ENCODE data around the gene SLITRK1.

DNA sequence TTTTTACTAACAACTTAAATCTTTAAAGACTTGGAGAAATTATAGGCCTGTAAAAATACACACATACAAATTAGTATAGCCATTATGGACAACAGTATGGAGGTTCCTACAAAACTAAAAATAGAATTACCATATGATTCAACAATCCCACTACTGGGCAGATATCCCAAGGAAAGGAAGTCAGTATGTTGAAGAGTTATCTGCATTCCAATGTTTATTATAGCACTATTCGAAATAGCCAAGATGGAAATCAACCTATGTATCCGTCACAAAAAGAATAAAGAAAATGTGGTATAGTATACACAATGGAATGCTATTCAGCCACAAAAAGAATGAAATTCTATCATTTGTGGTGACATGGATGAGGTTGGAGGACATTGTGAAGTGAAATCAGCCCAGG lies 37.2 kb downstream of the SLITRK1 start:
- no peak for TF ChIP-seq EZH2 (IDR thresholded peaks at IDR 0.05)
- TF ChIP-seq, protein P1, sequence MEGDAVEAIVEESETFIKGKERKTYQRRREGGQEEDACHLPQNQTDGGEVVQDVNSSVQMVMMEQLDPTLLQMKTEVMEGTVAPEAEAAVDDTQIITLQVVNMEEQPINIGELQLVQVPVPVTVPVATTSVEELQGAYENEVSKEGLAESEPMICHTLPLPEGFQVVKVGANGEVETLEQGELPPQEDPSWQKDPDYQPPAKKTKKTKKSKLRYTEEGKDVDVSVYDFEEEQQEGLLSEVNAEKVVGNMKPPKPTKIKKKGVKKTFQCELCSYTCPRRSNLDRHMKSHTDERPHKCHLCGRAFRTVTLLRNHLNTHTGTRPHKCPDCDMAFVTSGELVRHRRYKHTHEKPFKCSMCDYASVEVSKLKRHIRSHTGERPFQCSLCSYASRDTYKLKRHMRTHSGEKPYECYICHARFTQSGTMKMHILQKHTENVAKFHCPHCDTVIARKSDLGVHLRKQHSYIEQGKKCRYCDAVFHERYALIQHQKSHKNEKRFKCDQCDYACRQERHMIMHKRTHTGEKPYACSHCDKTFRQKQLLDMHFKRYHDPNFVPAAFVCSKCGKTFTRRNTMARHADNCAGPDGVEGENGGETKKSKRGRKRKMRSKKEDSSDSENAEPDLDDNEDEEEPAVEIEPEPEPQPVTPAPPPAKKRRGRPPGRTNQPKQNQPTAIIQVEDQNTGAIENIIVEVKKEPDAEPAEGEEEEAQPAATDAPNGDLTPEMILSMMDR (IDR thresholded peaks at IDR 0.05) = no peak
